HK-2 (cell line): ENCODE results near the gene PTGDS.

Source experiments
- DNase-seq: peaks from one replicate; pipeline ENCODE4 v3.0.0-alpha.2; 2018; ENCODE audit not compliant: unreplicated experiment

The PTGDS gene

GRCh38 chr9:137021979-137022661 lies 44.8 kb downstream of the PTGDS start:
- DNase-seq, result peak; percentile 75

- DNase-seq, result no peak
These were observed 45.3 kb downstream of the PTGDS start for GRCh38 chr9:137022662-137023008.

- DNase-seq, result no peak
These were observed 45.9 kb downstream of the PTGDS start for GRCh38 chr9:137023157-137023556.

- no peak for DNase-seq
These were observed 46.3 kb downstream of the PTGDS start for GRCh38 chr9:137023583-137023991.

- no peak for DNase-seq
These were observed 48.2 kb downstream of the PTGDS start for GRCh38 chr9:137025517-137025966.

- DNase-seq, result no peak
These were observed 49.1 kb downstream of the PTGDS start for GRCh38 chr9:137026384-137026783.

- no peak for DNase-seq
These were observed 49.5 kb downstream of the PTGDS start for GRCh38 chr9:137026828-137027227.

GRCh38 chr9:137027369-137028262 lies 50.3 kb downstream of the PTGDS start, which contains the start of gene ABCA2:
TSS of gene ABCA2 (minus strand) at chr9:137028237. CDS start at chr9:137028140, 97 bp downstream.
- peak; percentile 34 for DNase-seq

- DNase-seq, result peak; percentile 51
These were observed 51.2 kb downstream of the PTGDS start for GRCh38 chr9:137028263-137029057.

- DNase-seq, result peak; percentile 83
These were observed 52.0 kb downstream of the PTGDS start for GRCh38 chr9:137029058-137029936.

GRCh38 chr9:137030006-137030405 lies 52.7 kb downstream of the PTGDS start:
- no peak for DNase-seq

- peak; percentile 54 for DNase-seq
These were observed 53.5 kb downstream of the PTGDS start for GRCh38 chr9:137030538-137031527.
